MCF 10A (cell line): ENCODE results near the gene SSRP1. TPM values are rescaled to one million over a fixed set of nuclear protein-coding genes. Genes with fewer than 3 reads are reported as not detected.
A peak's percentile ranks its signal among the peaks of the same experiment; 100 is the strongest.

Experiments used
- BruUV-seq: library from RNA; stranded (reverse); fragments of 400-500 nt; replicated peaks from 2 replicates; lab custom pipeline; 2021; lab: Mats Ljungman, UMichigan
- CTCF ChIA-PET: fragments of 300-600 bp; sonication (Branson Sonifier 250); formaldehyde crosslinking; extraction: SDS; loops from one replicate; lab custom pipeline; 2021; ENCODE audit warnings: antibody characterized with exemption, inconsistent platforms; lab: Yijun Ruan, JAX
- POLR2A ChIA-PET: fragments of 300-600, 350-650 bp; sonication (Branson Sonifier 250); formaldehyde crosslinking; extraction: SDS; loops from one replicate; lab custom pipeline; 2020; ENCODE audit warnings: antibody characterized with exemption, inconsistent platforms; lab: Yijun Ruan, JAX
- DNase-seq: peaks from one replicate; pipeline ENCODE4 v3.0.0-alpha.2; 2018; ENCODE audit not compliant: unreplicated experiment
- H3K27ac Mint-ChIP-seq: one replicate; pipeline ENCODE4 v1.8.0; 2022; ENCODE audit warnings: mild to moderate bottlenecking, low read depth, mixed read lengths; ENCODE audit not compliant: unreplicated experiment
- H3K27me3 Mint-ChIP-seq: one replicate; pipeline ENCODE4 v1.8.0; 2022; ENCODE audit warnings: mixed read lengths; ENCODE audit not compliant: insufficient read depth, unreplicated experiment
- H3K36me3 Mint-ChIP-seq: one replicate; pipeline ENCODE4 v1.8.0; 2022; ENCODE audit warnings: mild to moderate bottlenecking, moderate library complexity, mixed read lengths; ENCODE audit not compliant: insufficient read depth, unreplicated experiment
- H3K4me1 Mint-ChIP-seq: one replicate; pipeline ENCODE4 v1.8.0; 2022; ENCODE audit warnings: mixed read lengths; ENCODE audit not compliant: insufficient read depth, unreplicated experiment
- H3K4me3 Mint-ChIP-seq: one replicate; pipeline ENCODE4 v1.8.0; 2022; ENCODE audit warnings: mild to moderate bottlenecking, moderate library complexity, mixed read lengths; ENCODE audit not compliant: unreplicated experiment
- H3K9me3 Mint-ChIP-seq: one replicate; pipeline ENCODE4 v1.8.0; 2022; ENCODE audit warnings: mixed read lengths; ENCODE audit not compliant: unreplicated experiment
- intact Hi-C: fragments of 100-400 bp; cut with micrococcal nuclease; formaldehyde crosslinking; loops from 2 replicates; pipeline ENCODE4 v1.14.1; 2022
- total RNA-seq: library from RNA; stranded (reverse); gene quantifications from 2 replicates; pipeline ENCODE4 v1.2.3, GENCODE V29; 2022
- TF ChIP-seq, protein P1 (sequence below): fragments of 200-600 bp; IDR thresholded peaks from one replicate; pipeline ENCODE4 v1.8.0; 2022; ENCODE audit warnings: antibody characterized with exemption, mild to moderate bottlenecking; ENCODE audit not compliant: unreplicated experiment

SSRP1 gene
- total RNA-seq, 1 experiment from 2014 or later, result 229 TPM

DNA sequence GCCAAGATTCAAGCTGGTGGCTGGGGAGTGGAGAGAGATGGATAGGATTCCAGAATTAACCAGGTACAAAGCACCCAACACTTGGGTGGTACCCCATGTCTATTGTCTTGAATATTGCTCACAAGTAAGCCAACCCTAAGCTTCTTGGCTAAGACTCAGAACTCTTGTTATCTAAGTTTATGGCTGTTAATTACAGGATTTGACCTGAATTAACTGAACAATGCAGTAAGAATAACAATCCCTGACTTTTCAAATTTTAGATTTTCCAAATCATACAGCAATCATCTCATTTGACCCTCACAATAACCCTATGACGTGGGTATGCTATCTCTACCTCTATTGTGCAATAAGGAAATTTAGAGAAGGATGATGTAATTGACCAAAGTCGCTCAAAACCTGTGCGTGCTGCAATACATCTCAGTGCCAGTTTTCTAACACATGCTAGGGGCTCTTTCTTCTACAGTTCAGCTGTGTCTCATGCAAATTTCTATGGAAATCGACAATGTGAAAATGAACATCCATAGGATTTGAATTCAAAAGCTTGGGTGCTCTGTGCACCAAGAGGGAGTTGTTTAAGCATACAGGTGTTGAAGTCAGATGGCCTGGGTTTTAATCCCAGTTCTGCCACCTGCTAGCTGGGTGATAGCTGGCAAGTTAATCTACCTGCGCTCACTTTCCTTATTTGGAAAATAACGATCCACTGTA lies 58.6 kb downstream of the SSRP1 start:
- POLR2A ChIA-PET, result interaction anchor here (0.7 to 6.3 kb wide), 18 partner anchors 11 to 436 kb away, joined by 3 to 93 read pairs (median 6); partner anchors contain the start of gene TNKS1BP1
- peak overlapping the region; percentile 83 for H3K27ac Mint-ChIP-seq
- H3K4me3 Mint-ChIP-seq, result peak overlapping the region; percentile 42

DNA sequence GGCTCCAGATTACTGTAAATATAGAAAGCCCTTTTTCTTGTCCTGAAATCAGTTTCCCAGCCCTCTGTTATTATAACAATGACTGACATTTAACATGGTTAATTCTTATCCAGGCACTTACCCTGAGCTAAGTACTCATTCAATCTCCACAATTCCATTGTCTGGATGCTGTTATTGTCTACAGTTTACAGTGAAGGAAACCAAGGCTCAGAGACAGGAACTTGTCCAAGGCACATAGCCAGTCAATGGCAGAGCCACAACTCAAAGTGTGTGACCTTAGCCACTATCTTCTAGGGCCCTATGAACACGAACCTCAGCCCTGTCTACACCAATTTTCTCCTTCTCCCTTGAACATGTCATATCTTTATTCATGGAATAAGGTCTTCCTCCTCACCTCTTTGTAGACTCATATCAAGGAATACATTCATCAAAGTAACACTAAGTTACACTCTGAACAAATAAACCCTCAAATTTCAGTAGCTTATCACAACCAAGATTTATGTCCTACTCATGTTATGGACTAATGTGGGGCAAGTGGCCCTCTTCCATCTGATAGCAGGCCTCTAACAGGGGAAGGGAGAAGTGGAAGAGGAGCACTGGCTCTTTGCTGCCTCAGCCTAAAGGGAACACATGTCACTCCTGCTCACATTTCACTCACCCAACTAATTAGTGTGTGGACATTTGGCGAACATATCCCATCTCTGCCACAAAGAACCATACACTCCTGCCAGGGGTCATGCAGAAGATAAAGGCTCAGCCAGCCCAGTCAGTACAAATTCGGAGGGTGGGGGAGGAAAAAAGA lies 59.3 kb downstream of the SSRP1 start:
- no peaks in the 10 kb centered on the region for H3K27me3 Mint-ChIP-seq
- CTCF ChIA-PET, result interaction anchor here (0.6 to 4.6 kb wide), 14 partner anchors 9 to 436 kb away, joined by 3 to 35 read pairs (median 4); no protein-coding TSS in a partner anchor

More for the DNA sequence above, 58.6 kb downstream of the SSRP1 start:
- TF ChIP-seq, protein P1, sequence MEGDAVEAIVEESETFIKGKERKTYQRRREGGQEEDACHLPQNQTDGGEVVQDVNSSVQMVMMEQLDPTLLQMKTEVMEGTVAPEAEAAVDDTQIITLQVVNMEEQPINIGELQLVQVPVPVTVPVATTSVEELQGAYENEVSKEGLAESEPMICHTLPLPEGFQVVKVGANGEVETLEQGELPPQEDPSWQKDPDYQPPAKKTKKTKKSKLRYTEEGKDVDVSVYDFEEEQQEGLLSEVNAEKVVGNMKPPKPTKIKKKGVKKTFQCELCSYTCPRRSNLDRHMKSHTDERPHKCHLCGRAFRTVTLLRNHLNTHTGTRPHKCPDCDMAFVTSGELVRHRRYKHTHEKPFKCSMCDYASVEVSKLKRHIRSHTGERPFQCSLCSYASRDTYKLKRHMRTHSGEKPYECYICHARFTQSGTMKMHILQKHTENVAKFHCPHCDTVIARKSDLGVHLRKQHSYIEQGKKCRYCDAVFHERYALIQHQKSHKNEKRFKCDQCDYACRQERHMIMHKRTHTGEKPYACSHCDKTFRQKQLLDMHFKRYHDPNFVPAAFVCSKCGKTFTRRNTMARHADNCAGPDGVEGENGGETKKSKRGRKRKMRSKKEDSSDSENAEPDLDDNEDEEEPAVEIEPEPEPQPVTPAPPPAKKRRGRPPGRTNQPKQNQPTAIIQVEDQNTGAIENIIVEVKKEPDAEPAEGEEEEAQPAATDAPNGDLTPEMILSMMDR, result no peak
- H3K27me3 Mint-ChIP-seq, result no peaks in the 10 kb centered on the region
- no TSS peak for BruUV-seq
- no peaks in the 10 kb centered on the region for H3K36me3 Mint-ChIP-seq
- intact Hi-C loops, result loop anchor here (1.0 kb wide), 2 partner anchors 161 to 436 kb away; no protein-coding TSS in a partner anchor
- H3K4me1 Mint-ChIP-seq, result peaks cover 44% of the 10 kb centered on the region
- CTCF ChIA-PET, result interaction anchor here (0.6 to 4.6 kb wide), 26 partner anchors 7 to 793 kb away, joined by 3 to 35 read pairs (median 4); no protein-coding TSS in a partner anchor
- H3K9me3 Mint-ChIP-seq, result peaks cover 14% of the 10 kb centered on the region
- peak; percentile 59 for DNase-seq

More for the DNA sequence above, 59.3 kb downstream of the SSRP1 start:
- peaks cover 14% of the 10 kb centered on the region for H3K9me3 Mint-ChIP-seq
- no TSS peak for BruUV-seq
- H3K27ac Mint-ChIP-seq, result peak overlapping the region; percentile 83
- peaks cover 44% of the 10 kb centered on the region for H3K4me1 Mint-ChIP-seq
- H3K36me3 Mint-ChIP-seq, result no peaks in the 10 kb centered on the region
- H3K4me3 Mint-ChIP-seq, result no peak overlapping the region
- POLR2A ChIA-PET, result interaction anchor here (0.5 to 6.3 kb wide), 12 partner anchors 13 to 435 kb away, joined by 3 to 93 read pairs (median 7); partner anchors contain the start of gene TNKS1BP1
- intact Hi-C loops, result no loop called here
- DNase-seq, result no peak
- TF ChIP-seq, protein P1, result no peak

Other genes starting within 250 kb of the SSRP1 start
- not detected in 2 replicates for gene LRRC55, start 153.9 kb downstream of the SSRP1 start, total RNA-seq
- not detected in 2 replicates for gene APLNR, start 98.6 kb downstream of the SSRP1 start, total RNA-seq
- gene TNKS1BP1, start 10.9 kb downstream of the SSRP1 start, total RNA-seq, result 198 and 202 TPM in 2 replicates
- gene P2RX3, start 2.5 kb upstream of the SSRP1 start, total RNA-seq, result not detected in 2 replicates
- gene PRG3, start 45.3 kb upstream of the SSRP1 start, total RNA-seq, result not detected in 2 replicates
- gene PRG2, start 54.8 kb upstream of the SSRP1 start, total RNA-seq, result 0.25 TPM in 1 of 2 replicates, not detected in the other
- gene SLC43A3, start 91.2 kb upstream of the SSRP1 start, total RNA-seq, result 96.6 and 112 TPM in 2 replicates
- gene RTN4RL2, start 124.6 kb upstream of the SSRP1 start, total RNA-seq, result 2.0 and 3.2 TPM in 2 replicates
- 1.7 and 3.2 TPM in 2 replicates for gene SLC43A1, start 179.8 kb upstream of the SSRP1 start, total RNA-seq
- gene TIMM10, start 194.9 kb upstream of the SSRP1 start, total RNA-seq, result 52.2 and 80.3 TPM in 2 replicates
- gene SMTNL1, start 201.7 kb upstream of the SSRP1 start, total RNA-seq, result not detected in 2 replicates
- gene UBE2L6, start 231.8 kb upstream of the SSRP1 start, total RNA-seq, result 17.0 and 17.3 TPM in 2 replicates